HepG2 (cell line): ENCODE data around the gene HS6ST1. TPM values are rescaled to one million over a fixed set of nuclear protein-coding genes. Genes with fewer than 3 reads are reported as not detected.

Experiments used
- ATAC-seq: fragments of 200-7000 bp; cut with Tn5 transposase; 3 replicates; pipeline ENCODE4 v1.9.1; 2020; ENCODE audit warnings: mild to moderate bottlenecking, moderate library complexity
- BruUV-seq: library from RNA; stranded (reverse); fragments of 400-500 nt; replicated peaks from 2 replicates; lab custom pipeline; 2021; lab: Mats Ljungman, UMichigan
- CTCF ChIA-PET: fragments of 300-600 bp; formaldehyde crosslinking; extraction: SDS; loops from one replicate; lab custom pipeline; 2021; ENCODE audit warnings: low total read pairs, inconsistent platforms, low intra/inter-chr PET ratio; lab: Yijun Ruan, JAX
- POLR2A ChIA-PET: fragments of 350-600 bp; sonication (Branson Sonifier 250); formaldehyde crosslinking; loops from one replicate; lab custom pipeline; 2020; ENCODE audit warnings: antibody characterized with exemption, inconsistent platforms; lab: Yijun Ruan, JAX
- DNase-seq: peaks from one replicate; pipeline ENCODE4 v3.0.0-alpha.2; 2015; ENCODE audit warnings: low spot score
- FAIRE-seq: peaks from 3 replicates; lab custom pipeline; 2011; peaks lifted over from hg19 to GRCh38; lab: Jason Lieb, UNC
- H2AFZ ChIP-seq: one replicate; pipeline ENCODE4 v1.6.1; 2011; ENCODE audit warnings: low read length, inconsistent platforms
- H3K27ac ChIP-seq: fragments of 300-600 bp; 3 replicates; pipeline ENCODE4 v1.8.0; 2011; ENCODE audit warnings: mixed run types, mild to moderate bottlenecking, mixed read lengths, low read length, inconsistent platforms; ENCODE audit not compliant: insufficient read depth; ENCODE audit errors: extremely low read length
- H3K27me3 ChIP-seq, 2 experiments: fragments of 200-600 bp in 1 of 2; 2 replicates in 1 of 2; 3 replicates in 1 of 2; pipeline versions ENCODE4 v1.6.0 to v1.8.0; 2011; ENCODE audit warnings: low read length in 2 of 2, mild to moderate bottlenecking in 2 of 2, moderate library complexity in 2 of 2, inconsistent platforms in 1 of 2; ENCODE audit not compliant: insufficient read depth in 2 of 2, control insufficient read depth in 1 of 2
- H3K36me3 ChIP-seq, 2 experiments: fragments of 200-600 bp in 1 of 2; replicated peaks in 1 of 2; 2 replicates in 1 of 2; 3 replicates in 1 of 2; pipeline versions ENCODE4 v1.5.1 to v1.8.0; 2011; ENCODE audit warnings: low read length in 2 of 2, inconsistent platforms in 1 of 2; ENCODE audit not compliant: insufficient read depth in 2 of 2, control insufficient read depth in 1 of 2
- H3K4me1 ChIP-seq: 2 replicates; pipeline ENCODE4 v1.5.1; 2012; ENCODE audit warnings: low read length, inconsistent platforms; ENCODE audit not compliant: insufficient read depth
- H3K4me2 ChIP-seq: 2 replicates; pipeline ENCODE4 v1.6.0; 2011; ENCODE audit warnings: low read depth, low read length, inconsistent platforms
- H3K4me3 ChIP-seq, 3 experiments: fragments of 200-600 bp in 1 of 3; sonication (generic), shearing (Covaris generic) in 1 of 3; replicated peaks in 1 of 3; 2 replicates each; pipeline ENCODE4 v1.5.1; 2011 to 2016; ENCODE audit warnings: low read length in 3 of 3, inconsistent platforms in 2 of 3, low read depth in 2 of 3, mild to moderate bottlenecking in 2 of 3, control low read depth in 1 of 3, mixed read lengths in 1 of 3; ENCODE audit not compliant: insufficient read depth in 1 of 3
- H3K79me2 ChIP-seq: one replicate; pipeline ENCODE4 v1.6.1; 2011; ENCODE audit warnings: low read length, inconsistent platforms; ENCODE audit not compliant: insufficient read depth
- H3K9ac ChIP-seq: 2 replicates; pipeline ENCODE4 v1.6.0; 2011; ENCODE audit warnings: mild to moderate bottlenecking, low read depth, low read length, inconsistent platforms; ENCODE audit not compliant: insufficient read depth
- H3K9me3 ChIP-seq: 2 replicates; pipeline ENCODE4 v1.5.1; 2012; ENCODE audit warnings: mild to moderate bottlenecking, low read length
- H4K20me1 ChIP-seq: 2 replicates; pipeline ENCODE4 v1.6.0; 2011; ENCODE audit warnings: inconsistent platforms, mild to moderate bottlenecking, low read length, moderate library complexity; ENCODE audit not compliant: insufficient read depth
- CCDC6 ChIP-seq: sonication (generic); formaldehyde crosslinking; IDR thresholded peaks from 2 replicates; pipeline ENCODE4 v1.8.1; 2022; ENCODE audit warnings: mild to moderate bottlenecking, missing genetic modification reagents, moderate library complexity
- ERF ChIP-seq: IDR thresholded peaks from 2 replicates; pipeline ENCODE4 v1.6.1; 2018; ENCODE audit warnings: missing biosample characterization, missing genetic modification reagents
- HIC2 ChIP-seq: sonication (generic); formaldehyde crosslinking; IDR thresholded peaks from 2 replicates; pipeline ENCODE4 v1.9.0; 2022; ENCODE audit warnings: low read depth, missing genetic modification reagents
- HINFP ChIP-seq: sonication (generic); formaldehyde crosslinking; IDR thresholded peaks from 2 replicates; pipeline ENCODE4 v1.4.0; 2020; ENCODE audit warnings: low read depth, mild to moderate bottlenecking, missing genetic modification reagents
- NR1H2 ChIP-seq: sonication (generic); formaldehyde crosslinking; IDR thresholded peaks from 2 replicates; pipeline ENCODE4 v1.8.1; 2022; ENCODE audit warnings: low read depth, missing genetic modification reagents, borderline replicate concordance
- SMC3 ChIP-seq: IDR thresholded peaks from 2 replicates; pipeline ENCODE4 v1.6.1; 2011; ENCODE audit warnings: low read length, improper control_type of control experiment
- SNAPC4 ChIP-seq: sonication (generic); formaldehyde crosslinking; IDR thresholded peaks from 2 replicates; pipeline ENCODE4 v1.4.0; 2020; ENCODE audit warnings: mild to moderate bottlenecking, missing genetic modification reagents
- ZNF598 ChIP-seq: sonication (generic); formaldehyde crosslinking; IDR thresholded peaks from 2 replicates; pipeline ENCODE4 v1.5.1; 2020; ENCODE audit warnings: mild to moderate bottlenecking, missing genetic modification reagents, borderline replicate concordance
- WGBS: methylation state at CpG from one replicate; pipeline ENCODE4 v1.1.6; 2017; ENCODE audit warnings: low lambda C conversion rate; 5-methylcytosine and 5-hydroxymethylcytosine counted together
- in situ Hi-C: cut with HindIII; loops from 2 replicates; pipeline ENCODE4 v1.10.0; 2017; ENCODE audit warnings: low pct_unique_long_range_greater_than_20kb; ENCODE audit not compliant: extremely low pct_ligation_motif_present
- intact Hi-C: fragments of 100-400 bp; cut with micrococcal nuclease; formaldehyde crosslinking; loops from one replicate; pipeline ENCODE4 v1.10.0; 2022; ENCODE audit not compliant: unreplicated experiment
- polyA plus RNA-seq, 8 experiments: library from polyadenylated mRNA; depleted of rRNA in 3 of 8; stranded (reverse) in 7 of 8; unstranded in 1 of 8; fragments of >200 nt; fragmentation: Illumina TruSeq in 4 of 8; extraction: Trizol in 4 of 8; gene quantifications; 2 replicates each; pipeline versions ENCODE4 v1.2.1 to v1.2.3, GENCODE V29; 2011 to 2016; ENCODE audit warnings: low read depth in 4 of 8, missing spikeins in 1 of 8, mixed read lengths in 1 of 8; ENCODE audit not compliant: insufficient read depth in 1 of 8
- total RNA-seq, 5 experiments: library from RNA; depleted of rRNA; stranded (reverse); fragments of >200 nt; fragmentation: Illumina TruSeq; extraction: Trizol; gene quantifications; 2 replicates each; pipeline ENCODE4 v1.2.3, GENCODE V29; 2016; ENCODE audit warnings: low read depth in 1 of 5
- TF ChIP-seq, protein P1 (sequence below): sonication (generic); formaldehyde crosslinking; IDR thresholded peaks from 2 replicates; pipeline ENCODE4 v1.5.0; 2020; ENCODE audit warnings: mild to moderate bottlenecking, missing genetic modification reagents
- TF ChIP-seq, protein P2 (sequence below): fragments of 450-650 bp; IDR thresholded peaks from 2 replicates; pipeline ENCODE4 v1.6.1; 2016

HS6ST1 gene
- total and polyA plus RNA-seq, 2 of the 13 experiments (the other 11 are each of a cell fraction or from before 2014, with no cell fraction given), result 34.5 to 84.6 TPM

GRCh38 chr2:128233790-128234395 lies 84.8 kb downstream of the HS6ST1 start:
- peak overlapping the region; percentile 89 for H3K4me2 ChIP-seq
- in situ Hi-C loops (loop anchor here (10.0 kb wide), 1 partner anchor 59 kb away; no protein-coding TSS in a partner anchor), intact Hi-C loops (loop anchor here (1.0 to 5.0 kb wide), 5 partner anchors 37 to 171 kb away; partner anchors contain the start of gene UGGT1)
- no peak overlapping the region for H2AFZ ChIP-seq
- H3K9me3 ChIP-seq, result no peaks in the 10 kb centered on the region
- H3K4me3 ChIP-seq, result peak overlapping the region in 2 of 3 experiments; percentile 71 to 89; a peak in 3 of 6 replicates
- BruUV-seq, result TSS peak; percentile 83
- no peaks in the 10 kb centered on the region for H3K36me3 ChIP-seq
- peak; percentile 1; the same call in 2 of the 3 replicates for ATAC-seq
- no peak for DNase-seq
- H3K4me1 ChIP-seq, result peaks cover 38% of the 10 kb centered on the region
- ChIA-PET CTCF (interaction anchor here (0.7 to 2.2 kb wide), 4 partner anchors 54 to 170 kb away, joined by 3 to 30 read pairs (median 12); no protein-coding TSS in a partner anchor), POLR2A (interaction anchor here (0.8 to 1.2 kb wide), 3 partner anchors 26 to 55 kb away, joined by 4 to 5 read pairs (median 4); no protein-coding TSS in a partner anchor)
- no peak for FAIRE-seq
- H3K9ac ChIP-seq, result peak overlapping the region; percentile 93
- 40% methylated on average over 11 of the region's 11 CpGs for whole genome bisulfite sequencing
- no peaks in the 10 kb centered on the region for H4K20me1 ChIP-seq
- H3K27me3 ChIP-seq, result no peaks in the 10 kb centered on the region
- no peak overlapping the region for H3K27ac ChIP-seq
- H3K79me2 ChIP-seq, result no peaks in the 10 kb centered on the region
- TF ChIP-seq SMC3 (no peak), ZNF598 (CRISPR knock-in tag) (no peak), ERF (CRISPR knock-in tag) (no peak), HINFP (CRISPR knock-in tag) (0 out of 2 replicates have a peak, but pooled peaks have one; percentile 21), SNAPC4 (0 out of 2 replicates have a peak, but pooled peaks have one; percentile 3), HIC2 (CRISPR knock-in tag) (peak; percentile 15; the same call in 1 of the 2 replicates), NR1H2 (no peak), CCDC6 (CRISPR knock-in tag) (no peak)
- TF ChIP-seq, protein P1, sequence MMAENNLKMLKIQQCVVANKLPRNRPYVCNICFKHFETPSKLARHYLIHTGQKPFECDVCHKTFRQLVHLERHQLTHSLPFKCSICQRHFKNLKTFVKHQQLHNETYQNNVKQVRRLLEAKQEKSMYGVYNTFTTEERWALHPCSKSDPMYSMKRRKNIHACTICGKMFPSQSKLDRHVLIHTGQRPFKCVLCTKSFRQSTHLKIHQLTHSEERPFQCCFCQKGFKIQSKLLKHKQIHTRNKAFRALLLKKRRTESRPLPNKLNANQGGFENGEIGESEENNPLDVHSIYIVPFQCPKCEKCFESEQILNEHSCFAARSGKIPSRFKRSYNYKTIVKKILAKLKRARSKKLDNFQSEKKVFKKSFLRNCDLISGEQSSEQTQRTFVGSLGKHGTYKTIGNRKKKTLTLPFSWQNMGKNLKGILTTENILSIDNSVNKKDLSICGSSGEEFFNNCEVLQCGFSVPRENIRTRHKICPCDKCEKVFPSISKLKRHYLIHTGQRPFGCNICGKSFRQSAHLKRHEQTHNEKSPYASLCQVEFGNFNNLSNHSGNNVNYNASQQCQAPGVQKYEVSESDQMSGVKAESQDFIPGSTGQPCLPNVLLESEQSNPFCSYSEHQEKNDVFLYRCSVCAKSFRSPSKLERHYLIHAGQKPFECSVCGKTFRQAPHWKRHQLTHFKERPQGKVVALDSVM (CRISPR knock-in tag), result no peak
- TF ChIP-seq, protein P2, sequence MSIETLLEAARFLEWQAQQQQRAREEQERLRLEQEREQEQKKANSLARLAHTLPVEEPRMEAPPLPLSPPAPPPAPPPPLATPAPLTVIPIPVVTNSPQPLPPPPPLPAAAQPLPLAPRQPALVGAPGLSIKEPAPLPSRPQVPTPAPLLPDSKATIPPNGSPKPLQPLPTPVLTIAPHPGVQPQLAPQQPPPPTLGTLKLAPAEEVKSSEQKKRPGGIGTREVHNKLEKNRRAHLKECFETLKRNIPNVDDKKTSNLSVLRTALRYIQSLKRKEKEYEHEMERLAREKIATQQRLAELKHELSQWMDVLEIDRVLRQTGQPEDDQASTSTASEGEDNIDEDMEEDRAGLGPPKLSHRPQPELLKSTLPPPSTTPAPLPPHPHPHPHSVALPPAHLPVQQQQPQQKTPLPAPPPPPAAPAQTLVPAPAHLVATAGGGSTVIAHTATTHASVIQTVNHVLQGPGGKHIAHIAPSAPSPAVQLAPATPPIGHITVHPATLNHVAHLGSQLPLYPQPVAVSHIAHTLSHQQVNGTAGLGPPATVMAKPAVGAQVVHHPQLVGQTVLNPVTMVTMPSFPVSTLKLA, result peak; percentile 22; the same call in 1 of the 2 replicates
